ENCODE measurements around the gene ZNF346.

GRCh38 chr5:177122566-177122965, 100.1 kb downstream of the ZNF346 start:
- no peak for TF ChIP-seq POLR2A (IDR thresholded peaks at IDR 0.05; ENCODE audit: low read depth, low read length)
- TF ChIP-seq POLR2AphosphoS5 (IDR thresholded peaks at IDR 0.05; ENCODE audit: low read depth, low read length): no peak

Measured in GM12892 (cell line).